K562 (cell line): ENCODE results near the gene TULP4. TPM values are rescaled to one million over a fixed set of nuclear protein-coding genes. Genes with fewer than 3 reads are reported as not detected.

Source experiments
- ATAC-seq: fragments of 200-7000 bp; cut with Tn5 transposase; 3 replicates; pipeline ENCODE4 v1.9.1; 2020; ENCODE audit warnings: moderate library complexity
- BruUV-seq: library from RNA; stranded (reverse); fragments of 400-500 nt; replicated peaks from 2 replicates; lab custom pipeline; 2021; lab: Mats Ljungman, UMichigan
- CTCF ChIA-PET: fragments of 300-600 bp; formaldehyde crosslinking; extraction: SDS; loops from one replicate; lab custom pipeline; 2021; ENCODE audit warnings: low intra/inter-chr PET ratio; lab: Yijun Ruan, JAX
- POLR2A ChIA-PET: fragments of 300-600, 350-650 bp; sonication (Branson Sonifier 250); formaldehyde crosslinking; extraction: SDS; loops from one replicate; lab custom pipeline; 2021; ENCODE audit warnings: antibody characterized with exemption, inconsistent platforms; lab: Yijun Ruan, JAX
- DNase-seq, 4 experiments: peaks; one replicate each; pipeline versions ENCODE4 v3.0.0 to v3.0.0-alpha.2; 2011 to 2018; ENCODE audit warnings: low spot score in 3 of 4, mixed read lengths in 3 of 4; ENCODE audit errors: extremely low read depth in 1 of 4
- FAIRE-seq: peaks from 2 replicates; lab custom pipeline; 2011; peaks lifted over from hg19 to GRCh38; lab: Jason Lieb, UNC
- H2AFZ ChIP-seq: 2 replicates; pipeline ENCODE4 v1.6.0; 2011; ENCODE audit warnings: low read depth, low read length, control low read depth, inconsistent platforms
- H3K27ac ChIP-seq: fragments of 200-600 bp; 3 replicates; pipeline ENCODE4 v1.8.0; 2011; ENCODE audit warnings: low read depth, mild to moderate bottlenecking, control low read depth, inconsistent platforms, low read length, moderate library complexity, mixed read lengths; ENCODE audit errors: extremely low read depth
- H3K27me3 ChIP-seq, 2 experiments: fragments of 300-600 bp in 1 of 2; 2 replicates in 1 of 2; 3 replicates in 1 of 2; pipeline versions ENCODE4 v1.6.0 to v1.8.0; 2011; ENCODE audit warnings: inconsistent platforms in 2 of 2, low read length in 2 of 2, mild to moderate bottlenecking in 1 of 2, mixed read lengths in 1 of 2, moderate library complexity in 1 of 2; ENCODE audit not compliant: control insufficient read depth in 2 of 2, insufficient read depth in 2 of 2
- H3K36me3 ChIP-seq: fragments of 300-600 bp; 3 replicates; pipeline ENCODE4 v1.8.0; 2011; ENCODE audit warnings: mild to moderate bottlenecking, low read length, inconsistent platforms; ENCODE audit not compliant: control insufficient read depth, insufficient read depth
- H3K4me1 ChIP-seq, 2 experiments: fragments of 200-600 bp in 1 of 2; replicated peaks in 1 of 2; 2 replicates in 1 of 2; 3 replicates in 1 of 2; pipeline versions ENCODE4 v1.5.1 to v1.8.0; 2011; ENCODE audit warnings: inconsistent platforms in 2 of 2, low read length in 2 of 2, mild to moderate bottlenecking in 1 of 2, mixed read lengths in 1 of 2, moderate library complexity in 1 of 2; ENCODE audit not compliant: control insufficient read depth in 2 of 2, insufficient read depth in 2 of 2
- H3K4me2 ChIP-seq: 2 replicates; pipeline ENCODE4 v1.6.1; 2011; ENCODE audit warnings: low read length, control low read depth, inconsistent platforms, mixed read lengths; ENCODE audit not compliant: insufficient read depth
- H3K4me3 ChIP-seq: fragments of 200-600 bp; sonication (generic), shearing (Covaris generic); 2 replicates; pipeline ENCODE4 v1.5.1; 2016; ENCODE audit warnings: control low read depth, inconsistent platforms
- H3K79me2 ChIP-seq: fragments of 200-600 bp; 3 replicates; pipeline ENCODE4 v1.8.0; 2011; ENCODE audit warnings: low read length, inconsistent platforms; ENCODE audit not compliant: control insufficient read depth, insufficient read depth
- H3K9ac ChIP-seq, 2 experiments: 2 replicates each; pipeline versions ENCODE4 v1.6.0 to v1.6.1; 2011; ENCODE audit warnings: low read depth in 2 of 2, low read length in 2 of 2, control low read depth in 1 of 2, inconsistent platforms in 1 of 2, mild to moderate bottlenecking in 1 of 2, mixed read lengths in 1 of 2; ENCODE audit not compliant: insufficient read depth in 1 of 2
- H3K9me1 ChIP-seq: one replicate; pipeline ENCODE4 v1.6.0; 2011; ENCODE audit warnings: inconsistent platforms, mild to moderate bottlenecking, low read length, moderate library complexity; ENCODE audit not compliant: control insufficient read depth, insufficient read depth
- H3K9me3 ChIP-seq: replicated peaks from 2 replicates; pipeline ENCODE4 v1.5.1; 2011; ENCODE audit warnings: low read depth, low read length, inconsistent platforms; ENCODE audit not compliant: control insufficient read depth, insufficient read depth
- H4K20me1 ChIP-seq: replicated peaks from 2 replicates; pipeline ENCODE4 v1.6.1; 2011; ENCODE audit warnings: low read length, inconsistent platforms, mixed read lengths; ENCODE audit not compliant: control insufficient read depth, insufficient read depth
- MCM5 ChIP-seq: fragments of 450-650 bp; IDR thresholded peaks from 2 replicates; pipeline ENCODE4 v1.6.1; 2016; ENCODE audit warnings: low read depth
- MXI1 ChIP-seq: IDR thresholded peaks from 2 replicates; pipeline ENCODE4 v1.6.1; 2011; ENCODE audit warnings: low read depth, mild to moderate bottlenecking, improper control_type of control experiment, low read length
- NR1H2 ChIP-seq: sonication (generic); formaldehyde crosslinking; IDR thresholded peaks from 2 replicates; pipeline ENCODE4 v1.4.0; 2020; ENCODE audit warnings: mild to moderate bottlenecking, missing genetic modification reagents
- POLR2AphosphoS2 ChIP-seq: IDR thresholded peaks from 2 replicates; pipeline ENCODE4 v1.6.1; 2012; ENCODE audit warnings: low read length, improper control_type of control experiment
- PYGO2 ChIP-seq: fragments of 450-650 bp; IDR thresholded peaks from 2 replicates; pipeline ENCODE4 v1.6.1; 2016; ENCODE audit warnings: mild to moderate bottlenecking, missing genetic modification characterization, moderate library complexity, missing compliant biosample characterization
- STAT5B ChIP-seq: fragments of 250-450 bp; sonication (Bioruptor Pico); IDR thresholded peaks from 2 replicates; pipeline ENCODE4 v1.8.0; 2021; ENCODE audit warnings: mild to moderate bottlenecking, inconsistent platforms
- ZC3H4 ChIP-seq: sonication (generic); formaldehyde crosslinking; IDR thresholded peaks from 2 replicates; pipeline ENCODE4 v1.9.0; 2021; ENCODE audit warnings: missing genetic modification reagents, borderline replicate concordance
- ZFP30 ChIP-seq: fragments of 250-450 bp; sonication (Bioruptor Pico); IDR thresholded peaks from 2 replicates; pipeline ENCODE4 v1.8.0; 2022; ENCODE audit warnings: moderate library complexity, mild to moderate bottlenecking, inconsistent platforms, borderline replicate concordance
- WGBS: fragments of 100-300 bp; shearing (Covaris generic); methylation state at CpG from one replicate; pipeline ENCODE4 v1.1.6; 2016; ENCODE audit warnings: low coverage, mixed read lengths; ENCODE audit not compliant: insufficient coverage; ENCODE audit errors: missing lambda C conversion rate; 5-methylcytosine and 5-hydroxymethylcytosine counted together
- in situ Hi-C: fragments of 300-500 bp; cut with MboI; formaldehyde crosslinking; loops from 4 replicates; pipeline ENCODE4 v1.15.0; 2018; ENCODE audit warnings: inconsistent platforms, mixed read lengths
- intact Hi-C: fragments of 100-400 bp; cut with micrococcal nuclease; formaldehyde crosslinking; loops from 2 replicates; pipeline ENCODE4 v1.14.2; 2022
- polyA plus RNA-seq, 8 experiments: library from polyadenylated mRNA; depleted of rRNA in 4 of 8; stranded (reverse) in 5 of 8; unstranded in 3 of 8; fragments of >200 nt; fragmentation: Nextera tagmentation in 2 of 8; fragmentation: Illumina TruSeq in 1 of 8; extraction: Ambion mirVana in 2 of 8; extraction: Trizol in 1 of 8; gene quantifications; 2 replicates each; pipeline versions ENCODE4 v1.2.1 to v1.2.3, GENCODE V29; 2011 to 2014; ENCODE audit warnings: inconsistent platforms in 1 of 8, missing spikeins in 1 of 8
- total RNA-seq, 7 experiments: library from RNA; depleted of rRNA in 6 of 7; stranded (reverse); fragments of >200 nt in 6 of 7; fragmentation: Illumina TruSeq in 2 of 7; extraction: Trizol in 2 of 7; gene quantifications; 2 replicates each; pipeline versions ENCODE4 v1.2.1 to v1.2.3, GENCODE V29; 2011 to 2021; ENCODE audit warnings: low replicate concordance in 1 of 7
- TF ChIP-seq, protein P1 (sequence below), 3 experiments: fragments of 200-800 bp in 1 of 3; sonication (Bioruptor generic) in 1 of 3; sonication (generic) in 1 of 3; formaldehyde crosslinking in 1 of 3; IDR thresholded peaks; 2 replicates each; pipeline versions ENCODE4 v1.6.1 to v1.8.0; 2016 to 2022; ENCODE audit warnings: mild to moderate bottlenecking in 2 of 3, missing compliant biosample characterization in 2 of 3, missing genetic modification characterization in 2 of 3, missing genetic modification reagents in 1 of 3
- TF ChIP-seq, protein P2 (sequence below): fragments of 200-600 bp; sonication (generic); IDR thresholded peaks from one replicate; pipeline ENCODE4 v1.6.1; 2012; ENCODE audit warnings: mild to moderate bottlenecking, low read depth, low read length, inconsistent platforms

Gene TULP4
- total and polyA plus RNA-seq, 9 of the 15 experiments (the other 6 are each of a cell fraction or from before 2014, with no cell fraction given), result 1.2 to 50.4 (median 11.0) TPM

DNA sequence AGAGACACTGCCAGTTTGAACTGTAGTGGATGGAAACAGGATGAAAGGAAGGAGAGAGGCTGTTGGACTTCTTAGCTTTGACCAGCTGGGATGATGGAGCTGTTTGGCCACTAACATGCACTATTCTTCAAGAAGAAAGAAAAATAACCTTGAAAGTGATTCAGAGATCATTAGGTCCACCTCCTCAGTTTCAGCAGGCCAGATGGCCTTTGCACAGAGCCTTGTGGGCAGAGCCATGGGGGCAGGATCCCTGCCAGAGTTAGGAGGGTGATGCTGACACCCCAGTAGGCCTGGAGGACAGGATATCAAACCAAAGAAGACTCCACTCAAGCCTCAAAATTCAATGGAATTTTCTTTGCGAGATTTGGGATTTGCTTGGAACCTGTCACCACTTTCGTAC, 173.2 kb downstream of the TULP4 start:
- no peak overlapping the region for H3K27ac ChIP-seq
- H3K4me3 ChIP-seq, result no peak overlapping the region
- no peaks in the 10 kb centered on the region for H3K79me2 ChIP-seq
- ChIA-PET CTCF (no interaction called here), POLR2A (no interaction called here)
- no peaks in the 10 kb centered on the region for H4K20me1 ChIP-seq
- no peak overlapping the region for H3K4me2 ChIP-seq
- no peaks in the 10 kb centered on the region for H3K27me3 ChIP-seq
- no peak for ATAC-seq
- intact Hi-C loops, result no loop called here
- peaks cover 11% of the 10 kb centered on the region; the same call in 2 of the 3 replicates for H3K36me3 ChIP-seq
- FAIRE-seq, result no peak
- no peaks in the 10 kb centered on the region for H3K4me1 ChIP-seq
- no peak overlapping the region for H2AFZ ChIP-seq
- in situ Hi-C loops, result no loop called here
- WGBS, result 74% methylated on average over 2 of the region's 2 CpGs
- H3K9me3 ChIP-seq, result no peaks in the 10 kb centered on the region
- BruUV-seq, result no TSS peak
- H3K9me1 ChIP-seq, result no peaks in the 10 kb centered on the region
- no peak for DNase-seq
- H3K9ac ChIP-seq, result no peak overlapping the region
- TF ChIP-seq, protein P1, sequence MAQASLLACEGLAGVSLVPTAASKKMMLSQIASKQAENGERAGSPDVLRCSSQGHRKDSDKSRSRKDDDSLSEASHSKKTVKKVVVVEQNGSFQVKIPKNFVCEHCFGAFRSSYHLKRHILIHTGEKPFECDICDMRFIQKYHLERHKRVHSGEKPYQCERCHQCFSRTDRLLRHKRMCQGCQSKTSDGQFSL (CRISPR knock-in tag; IDR thresholded peaks at IDR 0.05), result no peak
- TF ChIP-seq, protein P1 (tag; IDR thresholded peaks at IDR 0.05), result no peak
- TF ChIP-seq STAT5B (CRISPR knock-in tag), result no peak
- TF ChIP-seq, protein P2, sequence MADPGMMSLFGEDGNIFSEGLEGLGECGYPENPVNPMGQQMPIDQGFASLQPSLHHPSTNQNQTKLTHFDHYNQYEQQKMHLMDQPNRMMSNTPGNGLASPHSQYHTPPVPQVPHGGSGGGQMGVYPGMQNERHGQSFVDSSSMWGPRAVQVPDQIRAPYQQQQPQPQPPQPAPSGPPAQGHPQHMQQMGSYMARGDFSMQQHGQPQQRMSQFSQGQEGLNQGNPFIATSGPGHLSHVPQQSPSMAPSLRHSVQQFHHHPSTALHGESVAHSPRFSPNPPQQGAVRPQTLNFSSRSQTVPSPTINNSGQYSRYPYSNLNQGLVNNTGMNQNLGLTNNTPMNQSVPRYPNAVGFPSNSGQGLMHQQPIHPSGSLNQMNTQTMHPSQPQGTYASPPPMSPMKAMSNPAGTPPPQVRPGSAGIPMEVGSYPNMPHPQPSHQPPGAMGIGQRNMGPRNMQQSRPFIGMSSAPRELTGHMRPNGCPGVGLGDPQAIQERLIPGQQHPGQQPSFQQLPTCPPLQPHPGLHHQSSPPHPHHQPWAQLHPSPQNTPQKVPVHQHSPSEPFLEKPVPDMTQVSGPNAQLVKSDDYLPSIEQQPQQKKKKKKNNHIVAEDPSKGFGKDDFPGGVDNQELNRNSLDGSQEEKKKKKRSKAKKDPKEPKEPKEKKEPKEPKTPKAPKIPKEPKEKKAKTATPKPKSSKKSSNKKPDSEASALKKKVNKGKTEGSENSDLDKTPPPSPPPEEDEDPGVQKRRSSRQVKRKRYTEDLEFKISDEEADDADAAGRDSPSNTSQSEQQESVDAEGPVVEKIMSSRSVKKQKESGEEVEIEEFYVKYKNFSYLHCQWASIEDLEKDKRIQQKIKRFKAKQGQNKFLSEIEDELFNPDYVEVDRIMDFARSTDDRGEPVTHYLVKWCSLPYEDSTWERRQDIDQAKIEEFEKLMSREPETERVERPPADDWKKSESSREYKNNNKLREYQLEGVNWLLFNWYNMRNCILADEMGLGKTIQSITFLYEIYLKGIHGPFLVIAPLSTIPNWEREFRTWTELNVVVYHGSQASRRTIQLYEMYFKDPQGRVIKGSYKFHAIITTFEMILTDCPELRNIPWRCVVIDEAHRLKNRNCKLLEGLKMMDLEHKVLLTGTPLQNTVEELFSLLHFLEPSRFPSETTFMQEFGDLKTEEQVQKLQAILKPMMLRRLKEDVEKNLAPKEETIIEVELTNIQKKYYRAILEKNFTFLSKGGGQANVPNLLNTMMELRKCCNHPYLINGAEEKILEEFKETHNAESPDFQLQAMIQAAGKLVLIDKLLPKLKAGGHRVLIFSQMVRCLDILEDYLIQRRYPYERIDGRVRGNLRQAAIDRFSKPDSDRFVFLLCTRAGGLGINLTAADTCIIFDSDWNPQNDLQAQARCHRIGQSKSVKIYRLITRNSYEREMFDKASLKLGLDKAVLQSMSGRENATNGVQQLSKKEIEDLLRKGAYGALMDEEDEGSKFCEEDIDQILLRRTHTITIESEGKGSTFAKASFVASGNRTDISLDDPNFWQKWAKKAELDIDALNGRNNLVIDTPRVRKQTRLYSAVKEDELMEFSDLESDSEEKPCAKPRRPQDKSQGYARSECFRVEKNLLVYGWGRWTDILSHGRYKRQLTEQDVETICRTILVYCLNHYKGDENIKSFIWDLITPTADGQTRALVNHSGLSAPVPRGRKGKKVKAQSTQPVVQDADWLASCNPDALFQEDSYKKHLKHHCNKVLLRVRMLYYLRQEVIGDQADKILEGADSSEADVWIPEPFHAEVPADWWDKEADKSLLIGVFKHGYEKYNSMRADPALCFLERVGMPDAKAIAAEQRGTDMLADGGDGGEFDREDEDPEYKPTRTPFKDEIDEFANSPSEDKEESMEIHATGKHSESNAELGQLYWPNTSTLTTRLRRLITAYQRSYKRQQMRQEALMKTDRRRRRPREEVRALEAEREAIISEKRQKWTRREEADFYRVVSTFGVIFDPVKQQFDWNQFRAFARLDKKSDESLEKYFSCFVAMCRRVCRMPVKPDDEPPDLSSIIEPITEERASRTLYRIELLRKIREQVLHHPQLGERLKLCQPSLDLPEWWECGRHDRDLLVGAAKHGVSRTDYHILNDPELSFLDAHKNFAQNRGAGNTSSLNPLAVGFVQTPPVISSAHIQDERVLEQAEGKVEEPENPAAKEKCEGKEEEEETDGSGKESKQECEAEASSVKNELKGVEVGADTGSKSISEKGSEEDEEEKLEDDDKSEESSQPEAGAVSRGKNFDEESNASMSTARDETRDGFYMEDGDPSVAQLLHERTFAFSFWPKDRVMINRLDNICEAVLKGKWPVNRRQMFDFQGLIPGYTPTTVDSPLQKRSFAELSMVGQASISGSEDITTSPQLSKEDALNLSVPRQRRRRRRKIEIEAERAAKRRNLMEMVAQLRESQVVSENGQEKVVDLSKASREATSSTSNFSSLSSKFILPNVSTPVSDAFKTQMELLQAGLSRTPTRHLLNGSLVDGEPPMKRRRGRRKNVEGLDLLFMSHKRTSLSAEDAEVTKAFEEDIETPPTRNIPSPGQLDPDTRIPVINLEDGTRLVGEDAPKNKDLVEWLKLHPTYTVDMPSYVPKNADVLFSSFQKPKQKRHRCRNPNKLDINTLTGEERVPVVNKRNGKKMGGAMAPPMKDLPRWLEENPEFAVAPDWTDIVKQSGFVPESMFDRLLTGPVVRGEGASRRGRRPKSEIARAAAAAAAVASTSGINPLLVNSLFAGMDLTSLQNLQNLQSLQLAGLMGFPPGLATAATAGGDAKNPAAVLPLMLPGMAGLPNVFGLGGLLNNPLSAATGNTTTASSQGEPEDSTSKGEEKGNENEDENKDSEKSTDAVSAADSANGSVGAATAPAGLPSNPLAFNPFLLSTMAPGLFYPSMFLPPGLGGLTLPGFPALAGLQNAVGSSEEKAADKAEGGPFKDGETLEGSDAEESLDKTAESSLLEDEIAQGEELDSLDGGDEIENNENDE, result no peak
- no peak for TF ChIP-seq PYGO2 (tag)
- TF ChIP-seq ZC3H4, result no peak
- TF ChIP-seq MCM5, result no peak
- TF ChIP-seq NR1H2 (CRISPR knock-in tag), result no peak
- no peak for TF ChIP-seq POLR2AphosphoS2
- no peak for TF ChIP-seq ZFP30
- no peak for TF ChIP-seq MXI1
